Peyer's patch (tissue), 4 donors: Measurements from ENCODE around the gene GPR84. TPM values are rescaled to one million over a fixed set of nuclear protein-coding genes. Genes with fewer than 3 reads are reported as not detected.

Experiments
- DNase-seq, 3 donors: peaks; one replicate each; pipeline ENCODE4 v3.0.0-alpha.2; 2017 to 2019
- H3K27ac ChIP-seq, 4 donors: fragments of 200-600 bp; sonication (generic); one replicate each; pipeline ENCODE4 v1.5.1; 2016 to 2019
- H3K27me3 ChIP-seq, 2 donors: fragments of 200-600 bp; sonication (generic); one replicate each; pipeline ENCODE4 v1.5.1; 2019
- H3K36me3 ChIP-seq, 3 donors: fragments of 200-600 bp; sonication (generic); one replicate each; pipeline ENCODE4 v1.5.1; 2016 to 2019
- H3K4me1 ChIP-seq, 4 donors: fragments of 200-600 bp; sonication (generic); one replicate each; pipeline ENCODE4 v1.5.1; 2016 to 2019
- H3K4me3 ChIP-seq, 4 donors: fragments of 200-600 bp; sonication (generic); 1 replicate in 3 of 4; 2 replicates in 1 of 4; pipeline ENCODE4 v1.5.1; 2016 to 2019; ENCODE audit warnings: mild to moderate bottlenecking in 1 of 4
- H3K9me3 ChIP-seq, 4 donors: fragments of 200-600 bp; sonication (generic); one replicate each; pipeline ENCODE4 v1.5.1; 2016 to 2019; ENCODE audit warnings: mild to moderate bottlenecking in 1 of 4
- POLR2A ChIP-seq, 2 donors: fragments of 450-650 bp; IDR thresholded peaks; one replicate each; pipeline ENCODE4 v1.5.1; 2017; ENCODE audit warnings: antibody characterized with exemption in 2 of 2, mild to moderate bottlenecking in 2 of 2, moderate library complexity in 2 of 2
- small RNA-seq, 2 donors: library from RNA; depleted of rRNA; stranded (forward); fragments of <200 nt; gene quantifications; one replicate each; pipeline ENCODE3, GENCODE V24; 2016
- total RNA-seq, 4 donors: library from RNA; depleted of rRNA; stranded (reverse); fragments of >200 nt; gene quantifications; one replicate each; pipeline ENCODE4 v1.1.0, GENCODE V29; 2016
- TF ChIP-seq, protein P1 (sequence below), 6 experiments: fragments of 450-650 bp in 4 of 6; fragments of 200-600 bp in 2 of 6; sonication (generic) in 1 of 6; IDR thresholded peaks; one replicate each; pipeline ENCODE4 v1.5.1; 2017 to 2019; ENCODE audit warnings: antibody characterized with exemption in 6 of 6, mild to moderate bottlenecking in 3 of 6, moderate library complexity in 1 of 6

The GPR84 gene
- total RNA-seq, 4 donors from 2014 or later, result not detected

DNA sequence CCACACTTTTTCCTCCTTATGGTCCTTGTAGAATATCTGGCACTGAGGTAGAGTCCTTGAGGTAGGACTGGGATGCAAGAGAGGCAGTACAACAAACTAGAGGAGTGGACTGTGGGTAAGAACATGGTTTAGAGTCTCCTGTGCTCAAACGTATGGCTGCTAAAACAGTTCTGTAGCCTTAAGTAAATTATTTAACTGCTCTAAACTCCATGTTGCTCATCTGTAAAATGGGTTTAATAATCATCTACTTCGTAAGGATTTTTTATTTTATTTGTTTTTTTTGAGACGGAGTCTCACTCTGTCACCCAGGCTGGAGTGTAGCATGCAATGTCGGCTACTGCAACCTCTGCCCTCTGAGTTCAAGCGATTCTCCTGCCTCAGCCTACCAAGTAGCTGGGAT lies 42.9 kb downstream of the GPR84 start:
- no peak for TF ChIP-seq POLR2A (IDR thresholded peaks at IDR 0.05)
- TF ChIP-seq, protein P1, sequence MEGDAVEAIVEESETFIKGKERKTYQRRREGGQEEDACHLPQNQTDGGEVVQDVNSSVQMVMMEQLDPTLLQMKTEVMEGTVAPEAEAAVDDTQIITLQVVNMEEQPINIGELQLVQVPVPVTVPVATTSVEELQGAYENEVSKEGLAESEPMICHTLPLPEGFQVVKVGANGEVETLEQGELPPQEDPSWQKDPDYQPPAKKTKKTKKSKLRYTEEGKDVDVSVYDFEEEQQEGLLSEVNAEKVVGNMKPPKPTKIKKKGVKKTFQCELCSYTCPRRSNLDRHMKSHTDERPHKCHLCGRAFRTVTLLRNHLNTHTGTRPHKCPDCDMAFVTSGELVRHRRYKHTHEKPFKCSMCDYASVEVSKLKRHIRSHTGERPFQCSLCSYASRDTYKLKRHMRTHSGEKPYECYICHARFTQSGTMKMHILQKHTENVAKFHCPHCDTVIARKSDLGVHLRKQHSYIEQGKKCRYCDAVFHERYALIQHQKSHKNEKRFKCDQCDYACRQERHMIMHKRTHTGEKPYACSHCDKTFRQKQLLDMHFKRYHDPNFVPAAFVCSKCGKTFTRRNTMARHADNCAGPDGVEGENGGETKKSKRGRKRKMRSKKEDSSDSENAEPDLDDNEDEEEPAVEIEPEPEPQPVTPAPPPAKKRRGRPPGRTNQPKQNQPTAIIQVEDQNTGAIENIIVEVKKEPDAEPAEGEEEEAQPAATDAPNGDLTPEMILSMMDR (IDR thresholded peaks at IDR 0.05), result no peak
- H3K9me3 ChIP-seq, result no peaks in the 10 kb centered on the region
- no peak overlapping the region for H3K4me3 ChIP-seq
- DNase-seq, result no peak
- no peaks in the 10 kb centered on the region for H3K27me3 ChIP-seq
- H3K4me1 ChIP-seq, result peaks cover 0 to 11% (median 6%) of the 10 kb centered on the region in 4 donors
- H3K27ac ChIP-seq, result no peak overlapping the region
- H3K36me3 ChIP-seq, result no peaks in the 10 kb centered on the region

Small RNA genes within 50 kb of the gene (small RNA-seq; reads per million reads assigned to genes)
- 20.3 to 93.8 reads per million in 2 donors for gene MIR148B
- gene RN7SL744P, result 0 reads per million in 2 donors
- 0 reads per million in 2 donors for gene RNU6-950P

Other genes starting within 250 kb of the GPR84 start
- gene SMUG1, start 175.5 kb downstream of the GPR84 start, total RNA-seq, result 10 to 100 TPM; 37.7 to 86.6 (median 54.2) TPM
- 10 to 100 TPM; 14.9 to 33.0 (median 20.4) TPM for gene CBX5, start 84.4 kb downstream of the GPR84 start, total RNA-seq
- gene HNRNPA1, start 83.8 kb downstream of the GPR84 start, total RNA-seq, result 100 to 1,000 TPM; 198 to 703 (median 254) TPM
- not detected for gene NFE2, start 63.5 kb downstream of the GPR84 start, total RNA-seq
- gene COPZ1, start 39.4 kb downstream of the GPR84 start, total RNA-seq, result 10 to 100 TPM; 42.4 to 66.9 (median 54.2) TPM
- 10 to 100 TPM in 2 of 4 donors, 1 to 10 TPM in 2; 7.3 to 28.1 (median 9.7) TPM for gene ZNF385A, start 20.2 kb upstream of the GPR84 start, total RNA-seq
- 10 to 100 TPM; 21.0 to 78.4 (median 44.5) TPM for gene ITGA5, start 54.8 kb upstream of the GPR84 start, total RNA-seq
- 1 to 10 TPM in 1 of 4 donors, not detected in 3; 1.8 TPM for gene GTSF1, start 109.1 kb upstream of the GPR84 start, total RNA-seq
- 10 to 100 TPM in 2 of 4 donors, 1 to 10 TPM in 2; 7.4 to 33.8 (median 10.4) TPM for gene NCKAP1L, start 133.3 kb upstream of the GPR84 start, total RNA-seq
- gene PDE1B, start 185.1 kb upstream of the GPR84 start, total RNA-seq, result 1 to 10 TPM in 3 of 4 donors, under 1 TPM in 1; 0.88 to 9.1 (median 2.9) TPM
- 1 to 10 TPM; 1.1 to 4.1 (median 1.8) TPM for gene PPP1R1A, start 224.2 kb upstream of the GPR84 start, total RNA-seq